DND-41 (cell line): ENCODE measurements around the gene EXOC6.

ENCODE experiments used
- ATAC-seq: fragments of 200-7000 bp; cut with Tn5 transposase; 3 replicates; pipeline ENCODE4 v1.9.1; 2021; ENCODE audit warnings: low read depth; ENCODE audit not compliant: insufficient read depth
- DNase-seq: peaks from one replicate; pipeline ENCODE4 v3.0.0-alpha.2; 2020
- H2AFZ ChIP-seq: 2 replicates; pipeline ENCODE4 v1.6.0; 2012; ENCODE audit warnings: low read depth, low read length
- H3K27ac ChIP-seq: 2 replicates; pipeline ENCODE4 v1.5.1; 2012; ENCODE audit warnings: low read length, inconsistent platforms
- H3K27me3 ChIP-seq: fragments of 200-600 bp; sonication (generic); 2 replicates; pipeline ENCODE4 v1.6.0; 2012; ENCODE audit warnings: low read length, mild to moderate bottlenecking, inconsistent platforms; ENCODE audit not compliant: insufficient read depth, poor library complexity
- H3K36me3 ChIP-seq: 2 replicates; pipeline ENCODE4 v1.5.1; 2012; ENCODE audit warnings: low read length, inconsistent platforms; ENCODE audit not compliant: insufficient read depth
- H3K4me1 ChIP-seq: 2 replicates; pipeline ENCODE4 v1.5.1; 2012; ENCODE audit warnings: mild to moderate bottlenecking, low read length; ENCODE audit not compliant: insufficient read depth
- H3K4me2 ChIP-seq: 2 replicates; pipeline ENCODE4 v1.6.0; 2012; ENCODE audit warnings: mild to moderate bottlenecking, moderate library complexity, low read length, inconsistent platforms; ENCODE audit not compliant: insufficient read depth
- H3K4me3 ChIP-seq, 2 experiments: fragments of 200-600 bp in 1 of 2; shearing (Covaris generic) in 1 of 2; 2 replicates each; pipeline ENCODE4 v1.5.1; 2012 to 2016; ENCODE audit warnings: inconsistent platforms in 2 of 2, low read length in 2 of 2, mild to moderate bottlenecking in 2 of 2, low read depth in 1 of 2, moderate library complexity in 1 of 2
- H3K79me2 ChIP-seq: 2 replicates; pipeline ENCODE4 v1.6.0; 2012; ENCODE audit warnings: low read length, inconsistent platforms; ENCODE audit not compliant: insufficient read depth
- H3K9ac ChIP-seq: 2 replicates; pipeline ENCODE4 v1.6.0; 2012; ENCODE audit warnings: low read depth, mild to moderate bottlenecking, inconsistent platforms, low read length, moderate library complexity
- H3K9me3 ChIP-seq: 2 replicates; pipeline ENCODE4 v1.5.1; 2012; ENCODE audit warnings: low read length, moderate library complexity, mild to moderate bottlenecking, inconsistent platforms; ENCODE audit not compliant: insufficient read depth, severe bottlenecking
- H4K20me1 ChIP-seq: 2 replicates; pipeline ENCODE4 v1.6.0; 2012; ENCODE audit warnings: low read length; ENCODE audit not compliant: insufficient read depth
- CTCF ChIP-seq: IDR thresholded peaks from 2 replicates; pipeline ENCODE4 v1.5.1; 2012; ENCODE audit warnings: borderline replicate concordance, low read length, moderate library complexity, mild to moderate bottlenecking; ENCODE audit not compliant: poor library complexity, severe bottlenecking; ENCODE audit errors: extremely low read depth
- EZH2 ChIP-seq: IDR thresholded peaks from 3 replicates; pipeline ENCODE4 v1.6.1; 2012; ENCODE audit warnings: borderline replicate concordance, low read depth, mild to moderate bottlenecking, moderate library complexity, low read length, inconsistent platforms; ENCODE audit not compliant: severe bottlenecking

EXOC6 gene

GRCh38 chr10:93080350-93081046 is 232.2 kb downstream of the EXOC6 start:
- Histone ChIP-seq H3K79me2 (no peaks in the 10 kb centered on the region), H3K27ac (no peak overlapping the region), H2AFZ (no peak overlapping the region), H3K4me3 (no peak overlapping the region), H3K27me3 (peaks cover 7% of the 10 kb centered on the region), H4K20me1 (0 out of 2 replicates have a peak, but pooled peaks cover 3% of the 10 kb centered on the region), H3K9me3 (no peaks in the 10 kb centered on the region), H3K9ac (no peak overlapping the region), H3K4me1 (no peaks in the 10 kb centered on the region), H3K4me2 (no peak overlapping the region), H3K36me3 (no peaks in the 10 kb centered on the region)
- DNase-seq, result peak; percentile 45
- ATAC-seq, result peak; percentile 80
- TF ChIP-seq EZH2, result no peak
- peak; percentile 82 for TF ChIP-seq CTCF

DNA sequence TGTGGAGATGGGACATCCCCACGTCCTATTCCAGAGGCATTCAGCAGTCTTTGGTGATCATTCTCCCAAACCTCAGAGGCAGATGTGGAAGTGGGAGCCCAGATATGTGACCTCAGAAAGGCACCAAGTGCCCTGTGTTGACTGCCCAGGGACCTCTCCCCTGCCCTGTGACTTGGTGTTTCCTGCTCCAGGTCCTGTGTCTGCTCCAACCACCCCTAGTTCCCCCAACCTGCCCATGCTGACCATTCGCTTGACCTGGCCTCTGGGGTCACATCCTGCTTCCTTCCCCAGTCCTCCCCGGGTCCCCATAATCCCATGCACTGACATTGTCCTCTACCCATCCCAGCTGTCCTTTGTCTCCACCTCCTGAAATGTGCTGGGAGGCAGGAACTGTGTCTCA is 233.0 kb downstream of the EXOC6 start:
- no peak for ATAC-seq
- no peaks in the 10 kb centered on the region for H3K4me1 ChIP-seq
- H3K27me3 ChIP-seq, result peaks cover 3% of the 10 kb centered on the region
- H4K20me1 ChIP-seq, result 0 out of 2 replicates have a peak, but pooled peaks cover 3% of the 10 kb centered on the region
- H3K4me3 ChIP-seq, result no peak overlapping the region
- H3K9ac ChIP-seq, result no peak overlapping the region
- DNase-seq, result no peak
- TF ChIP-seq CTCF (no peak), EZH2 (no peak)
- no peak overlapping the region for H3K27ac ChIP-seq
- H2AFZ ChIP-seq, result no peak overlapping the region
- no peaks in the 10 kb centered on the region for H3K9me3 ChIP-seq
- no peak overlapping the region for H3K4me2 ChIP-seq
- H3K36me3 ChIP-seq, result no peaks in the 10 kb centered on the region
- no peaks in the 10 kb centered on the region for H3K79me2 ChIP-seq

GRCh38 chr10:93081834-93082233 is 233.5 kb downstream of the EXOC6 start:
- Histone ChIP-seq H3K9me3 (no peaks in the 10 kb centered on the region), H2AFZ (no peak overlapping the region), H4K20me1 (0 out of 2 replicates have a peak, but pooled peaks cover 3% of the 10 kb centered on the region), H3K4me2 (no peak overlapping the region), H3K4me1 (no peaks in the 10 kb centered on the region), H3K4me3 (no peak overlapping the region), H3K36me3 (no peaks in the 10 kb centered on the region), H3K27ac (no peak overlapping the region), H3K9ac (no peak overlapping the region), H3K79me2 (no peaks in the 10 kb centered on the region), H3K27me3 (peaks cover 3% of the 10 kb centered on the region)
- DNase-seq, result no peak
- no peak for ATAC-seq
- TF ChIP-seq CTCF (no peak), EZH2 (no peak)
